GM06990 (cell line): Measurements from ENCODE around the gene ZNF653.
"Not testable (repeated sequence)": the region's sequence is repeated elsewhere in the genome, so short reads cannot be mapped to it uniquely, and the experiment has no call there.

Source experiments
- DNase-seq: peaks from one replicate; pipeline ENCODE4 v3.0.0-alpha.2; 2011; ENCODE audit not compliant: insufficient read length; ENCODE audit errors: extremely low read depth
- H3K27me3 ChIP-seq: replicated peaks from 2 replicates; pipeline ENCODE4 v1.6.0; 2011; ENCODE audit warnings: low read length; ENCODE audit not compliant: control insufficient read depth, insufficient read depth
- H3K36me3 ChIP-seq: 2 replicates; pipeline ENCODE4 v1.5.1; 2011; ENCODE audit warnings: low read length; ENCODE audit not compliant: control insufficient read depth, insufficient read depth
- H3K4me3 ChIP-seq: replicated peaks from 2 replicates; pipeline ENCODE4 v1.5.1; 2011; ENCODE audit warnings: low read depth, mild to moderate bottlenecking, control low read depth, low read length
- CTCF ChIP-seq: IDR thresholded peaks from 2 replicates; pipeline ENCODE4 v1.5.1; 2011; ENCODE audit warnings: low read length, control low read depth, mild to moderate bottlenecking, inconsistent platforms; ENCODE audit not compliant: insufficient read depth, poor library complexity, severe bottlenecking

The ZNF653 gene

GRCh38 chr19:11479090-11479897, 26.3 kb downstream of the ZNF653 start:
- Histone ChIP-seq H3K4me3 (no peak overlapping the region), H3K36me3 (no peaks in the 10 kb centered on the region), H3K27me3 (no peaks in the 10 kb centered on the region)
- TF ChIP-seq CTCF: no peak
- no peak for DNase-seq

- no peaks in the 10 kb centered on the region for H3K27me3 ChIP-seq
- H3K4me3 ChIP-seq: no peak overlapping the region
- H3K36me3 ChIP-seq: no peaks in the 10 kb centered on the region
- DNase-seq: no peak
- TF ChIP-seq CTCF: no peak
These were observed 27.2 kb downstream of the ZNF653 start for GRCh38 chr19:11478167-11479089.

GRCh38 chr19:11475861-11476260, 29.8 kb downstream of the ZNF653 start:
- Histone ChIP-seq H3K27me3 (no peaks in the 10 kb centered on the region), H3K36me3 (no peaks in the 10 kb centered on the region), H3K4me3 (no peak overlapping the region)
- no peak for TF ChIP-seq CTCF
- DNase-seq: no peak

- H3K36me3 ChIP-seq, DNase-seq: not testable (repeated sequence)
These were observed 30.3 kb downstream of the ZNF653 start for GRCh38 chr19:11475343-11475742.

GRCh38 chr19:11473725-11474124, 31.9 kb downstream of the ZNF653 start:
- no peak for TF ChIP-seq CTCF

More at GRCh38 chr19:11475343-11475742, 30.3 kb downstream of the ZNF653 start:
- not testable (repeated sequence) for H3K27me3 ChIP-seq, H3K4me3 ChIP-seq

GRCh38 chr19:11468266-11468845, 37.3 kb downstream of the ZNF653 start:
- H3K27me3 ChIP-seq, DNase-seq, H3K4me3 ChIP-seq, H3K36me3 ChIP-seq: not testable (repeated sequence)

More at GRCh38 chr19:11473725-11474124, 31.9 kb downstream of the ZNF653 start:
- no peak for DNase-seq
- no peaks in the 10 kb centered on the region for H3K36me3 ChIP-seq
- H3K4me3 ChIP-seq: no peak overlapping the region
- no peaks in the 10 kb centered on the region for H3K27me3 ChIP-seq
